Neural cell (in vitro differentiated cells): ENCODE results near the gene WASHC2A.
"Not testable (repeated sequence)": the region's sequence is repeated elsewhere in the genome, so short reads cannot be mapped to it uniquely, and the experiment has no call there.

Experiments used
- EP300 ChIP-seq: fragments of 450-650 bp; conservative IDR thresholded peaks from 2 replicates; pipeline ENCODE4 v1.6.1; 2014; ENCODE audit warnings: antibody characterized with exemption, mild to moderate bottlenecking, moderate library complexity; ENCODE audit not compliant: poor library complexity, severe bottlenecking
- EZH2 ChIP-seq: fragments of 200-600, 300-800 bp; shearing (Covaris generic), sonication (generic); IDR thresholded peaks from 2 replicates; pipeline ENCODE4 v1.6.1; 2014; ENCODE audit warnings: antibody characterized with exemption, low read length, borderline replicate concordance, mild to moderate bottlenecking; ENCODE audit not compliant: insufficient read depth, poor library complexity, severe bottlenecking
- POLR2AphosphoS5 ChIP-seq: IDR thresholded peaks from 2 replicates; pipeline ENCODE4 v1.6.1; 2012
- RAD21 ChIP-seq: fragments of 450-650 bp; conservative IDR thresholded peaks from 2 replicates; pipeline ENCODE4 v1.6.1; 2014; ENCODE audit warnings: antibody characterized with exemption, mild to moderate bottlenecking, moderate library complexity
- SMC3 ChIP-seq: fragments of 450-650 bp; conservative IDR thresholded peaks from 2 replicates; pipeline ENCODE4 v1.6.1; 2014; ENCODE audit warnings: antibody characterized with exemption, mild to moderate bottlenecking, moderate library complexity; ENCODE audit not compliant: poor library complexity
- TAF1 ChIP-seq: IDR thresholded peaks from 2 replicates; pipeline ENCODE4 v1.6.1; 2012; ENCODE audit warnings: low read depth
- TF ChIP-seq, protein P1 (sequence below): fragments of 450-650 bp; IDR thresholded peaks from 2 replicates; pipeline ENCODE4 v1.5.1; 2014; ENCODE audit warnings: antibody characterized with exemption, mild to moderate bottlenecking, moderate library complexity; ENCODE audit not compliant: poor library complexity, severe bottlenecking

- TF ChIP-seq, protein P1, sequence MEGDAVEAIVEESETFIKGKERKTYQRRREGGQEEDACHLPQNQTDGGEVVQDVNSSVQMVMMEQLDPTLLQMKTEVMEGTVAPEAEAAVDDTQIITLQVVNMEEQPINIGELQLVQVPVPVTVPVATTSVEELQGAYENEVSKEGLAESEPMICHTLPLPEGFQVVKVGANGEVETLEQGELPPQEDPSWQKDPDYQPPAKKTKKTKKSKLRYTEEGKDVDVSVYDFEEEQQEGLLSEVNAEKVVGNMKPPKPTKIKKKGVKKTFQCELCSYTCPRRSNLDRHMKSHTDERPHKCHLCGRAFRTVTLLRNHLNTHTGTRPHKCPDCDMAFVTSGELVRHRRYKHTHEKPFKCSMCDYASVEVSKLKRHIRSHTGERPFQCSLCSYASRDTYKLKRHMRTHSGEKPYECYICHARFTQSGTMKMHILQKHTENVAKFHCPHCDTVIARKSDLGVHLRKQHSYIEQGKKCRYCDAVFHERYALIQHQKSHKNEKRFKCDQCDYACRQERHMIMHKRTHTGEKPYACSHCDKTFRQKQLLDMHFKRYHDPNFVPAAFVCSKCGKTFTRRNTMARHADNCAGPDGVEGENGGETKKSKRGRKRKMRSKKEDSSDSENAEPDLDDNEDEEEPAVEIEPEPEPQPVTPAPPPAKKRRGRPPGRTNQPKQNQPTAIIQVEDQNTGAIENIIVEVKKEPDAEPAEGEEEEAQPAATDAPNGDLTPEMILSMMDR = not testable (repeated sequence)
- not testable (repeated sequence) for TF ChIP-seq EZH2, EP300, RAD21, TAF1, POLR2AphosphoS5, SMC3
Observed at GRCh38 chr10:50131245-50131965, 63.7 kb downstream of the WASHC2A start.
